Measurements from ENCODE around the gene SUN1.

SUN1 gene

DNA sequence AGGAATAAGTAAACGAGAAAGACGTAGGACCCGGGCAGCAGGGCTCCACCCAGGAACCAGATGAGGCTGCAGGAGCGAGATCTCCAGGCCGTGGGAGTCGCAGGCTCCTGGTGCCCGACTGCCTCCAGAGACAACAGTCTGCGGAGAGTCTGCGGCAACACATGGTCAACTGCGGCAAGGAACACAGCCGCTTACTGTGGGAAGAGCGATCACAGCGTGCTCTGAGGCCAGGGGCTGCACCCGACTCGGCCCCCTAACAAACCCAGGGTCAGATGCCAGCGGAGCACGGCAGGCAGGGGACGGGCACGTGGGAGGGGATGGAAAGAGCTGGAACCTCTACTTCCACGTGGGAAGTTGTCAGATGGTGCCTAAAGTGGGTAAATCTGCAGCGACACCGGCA, 70.7 kb downstream of the SUN1 start:
- H3K9me3 ChIP-seq (ENCODE audit: control insufficient read depth, insufficient read depth, low read depth, low read length), result no peaks in the 10 kb centered on the region
- TF ChIP-seq ZNF404 (tag by site-specific recombination; IDR thresholded peaks at IDR 0.05) (no peak), ZNF777 (tag by site-specific recombination; IDR thresholded peaks at IDR 0.05; ENCODE audit: borderline replicate concordance) (no peak), ZNF302 (tag by site-specific recombination; IDR thresholded peaks at IDR 0.05; ENCODE audit: low read depth) (no peak), ZNF350 (tag by site-specific recombination; IDR thresholded peaks at IDR 0.05) (no peak), SETDB1 (IDR thresholded peaks at IDR 0.05; ENCODE audit: insufficient read length, low read length) (no peak), ZNF501 (tag by site-specific recombination; IDR thresholded peaks at IDR 0.05) (no peak), ZNF510 (tag by site-specific recombination; IDR thresholded peaks at IDR 0.05; ENCODE audit: insufficient replicate concordance) (no peak), ZNF214 (tag by site-specific recombination; IDR thresholded peaks at IDR 0.05; ENCODE audit: borderline replicate concordance) (no peak), ZNF561 (tag by site-specific recombination; IDR thresholded peaks at IDR 0.05; ENCODE audit: borderline replicate concordance) (no peak), ZNF571 (tag by site-specific recombination; IDR thresholded peaks at IDR 0.05) (no peak), TRIM28 (IDR thresholded peaks at IDR 0.05; ENCODE audit: borderline replicate concordance, low read length) (no peak), YY1 (tag by site-specific recombination; IDR thresholded peaks at IDR 0.05) (no peak), ZNF768 (tag by site-specific recombination; IDR thresholded peaks at IDR 0.05) (no peak), ZNF843 (tag by site-specific recombination; IDR thresholded peaks at IDR 0.05) (no peak), ZBTB48 (tag by site-specific recombination; IDR thresholded peaks at IDR 0.05) (no peak), ZNF155 (tag by site-specific recombination; IDR thresholded peaks at IDR 0.05) (no peak)
- TF ChIP-seq, protein P1, sequence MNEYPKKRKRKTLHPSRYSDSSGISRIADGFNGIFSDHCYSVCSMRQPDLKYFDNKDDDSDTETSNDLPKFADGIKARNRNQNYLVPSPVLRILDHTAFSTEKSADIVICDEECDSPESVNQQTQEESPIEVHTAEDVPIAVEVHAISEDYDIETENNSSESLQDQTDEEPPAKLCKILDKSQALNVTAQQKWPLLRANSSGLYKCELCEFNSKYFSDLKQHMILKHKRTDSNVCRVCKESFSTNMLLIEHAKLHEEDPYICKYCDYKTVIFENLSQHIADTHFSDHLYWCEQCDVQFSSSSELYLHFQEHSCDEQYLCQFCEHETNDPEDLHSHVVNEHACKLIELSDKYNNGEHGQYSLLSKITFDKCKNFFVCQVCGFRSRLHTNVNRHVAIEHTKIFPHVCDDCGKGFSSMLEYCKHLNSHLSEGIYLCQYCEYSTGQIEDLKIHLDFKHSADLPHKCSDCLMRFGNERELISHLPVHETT (tag by site-specific recombination; IDR thresholded peaks at IDR 0.05), result no peak
- TF ChIP-seq, protein P2, sequence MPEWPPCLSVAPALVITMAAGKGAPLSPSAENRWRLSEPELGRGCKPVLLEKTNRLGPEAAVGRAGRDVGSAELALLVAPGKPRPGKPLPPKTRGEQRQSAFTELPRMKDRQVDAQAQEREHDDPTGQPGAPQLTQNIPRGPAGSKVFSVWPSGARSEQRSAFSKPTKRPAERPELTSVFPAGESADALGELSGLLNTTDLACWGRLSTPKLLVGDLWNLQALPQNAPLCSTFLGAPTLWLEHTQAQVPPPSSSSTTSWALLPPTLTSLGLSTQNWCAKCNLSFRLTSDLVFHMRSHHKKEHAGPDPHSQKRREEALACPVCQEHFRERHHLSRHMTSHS (tag by site-specific recombination; IDR thresholded peaks at IDR 0.05), result no peak
- TF ChIP-seq, protein P3, sequence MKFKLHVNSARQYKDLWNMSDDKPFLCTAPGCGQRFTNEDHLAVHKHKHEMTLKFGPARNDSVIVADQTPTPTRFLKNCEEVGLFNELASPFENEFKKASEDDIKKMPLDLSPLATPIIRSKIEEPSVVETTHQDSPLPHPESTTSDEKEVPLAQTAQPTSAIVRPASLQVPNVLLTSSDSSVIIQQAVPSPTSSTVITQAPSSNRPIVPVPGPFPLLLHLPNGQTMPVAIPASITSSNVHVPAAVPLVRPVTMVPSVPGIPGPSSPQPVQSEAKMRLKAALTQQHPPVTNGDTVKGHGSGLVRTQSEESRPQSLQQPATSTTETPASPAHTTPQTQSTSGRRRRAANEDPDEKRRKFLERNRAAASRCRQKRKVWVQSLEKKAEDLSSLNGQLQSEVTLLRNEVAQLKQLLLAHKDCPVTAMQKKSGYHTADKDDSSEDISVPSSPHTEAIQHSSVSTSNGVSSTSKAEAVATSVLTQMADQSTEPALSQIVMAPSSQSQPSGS (tag by site-specific recombination; IDR thresholded peaks at IDR 0.05; ENCODE audit: low read depth), result no peak
- TF ChIP-seq, protein P4, sequence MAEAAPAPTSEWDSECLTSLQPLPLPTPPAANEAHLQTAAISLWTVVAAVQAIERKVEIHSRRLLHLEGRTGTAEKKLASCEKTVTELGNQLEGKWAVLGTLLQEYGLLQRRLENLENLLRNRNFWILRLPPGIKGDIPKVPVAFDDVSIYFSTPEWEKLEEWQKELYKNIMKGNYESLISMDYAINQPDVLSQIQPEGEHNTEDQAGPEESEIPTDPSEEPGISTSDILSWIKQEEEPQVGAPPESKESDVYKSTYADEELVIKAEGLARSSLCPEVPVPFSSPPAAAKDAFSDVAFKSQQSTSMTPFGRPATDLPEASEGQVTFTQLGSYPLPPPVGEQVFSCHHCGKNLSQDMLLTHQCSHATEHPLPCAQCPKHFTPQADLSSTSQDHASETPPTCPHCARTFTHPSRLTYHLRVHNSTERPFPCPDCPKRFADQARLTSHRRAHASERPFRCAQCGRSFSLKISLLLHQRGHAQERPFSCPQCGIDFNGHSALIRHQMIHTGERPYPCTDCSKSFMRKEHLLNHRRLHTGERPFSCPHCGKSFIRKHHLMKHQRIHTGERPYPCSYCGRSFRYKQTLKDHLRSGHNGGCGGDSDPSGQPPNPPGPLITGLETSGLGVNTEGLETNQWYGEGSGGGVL (tag by site-specific recombination; IDR thresholded peaks at IDR 0.05), result no peak
- POLR2A ChIA-PET, result no interaction called here
- H3K36me3 ChIP-seq (ENCODE audit: control insufficient read depth in 2 of 2, insufficient read depth in 1 of 2, low read length in 2 of 2), result no peaks in the 10 kb centered on the region
- H3K4me3 ChIP-seq (ENCODE audit: low read depth, low read length), result no peak overlapping the region
- CTCF ChIA-PET, result interaction anchor here (0.6 kb wide), 1 partner anchor 1575 kb away, joined by 3 read pairs; no protein-coding TSS in a partner anchor
- no peak overlapping the region for H3K27ac ChIP-seq (ENCODE audit: extremely low read depth, low read depth, low read length)
- H3K4me1 ChIP-seq (ENCODE audit: control insufficient read depth, insufficient read depth, low read length), result peaks cover 5% of the 10 kb centered on the region; the same call in 1 of the 2 replicates

All from HEK293 (cell line).